ENCODE measurements around the gene ECT2L. TPM values are rescaled to one million over a fixed set of nuclear protein-coding genes. Genes with fewer than 3 reads are reported as not detected.

Gene ECT2L
- total and polyA plus RNA-seq, 9 donors = 0.05 to 6.8 (median 0.17) TPM

GRCh38 chr6:138833816-138834539, 38.1 kb downstream of the ECT2L start:
- DNase-seq = peak; percentile 46 to 76 (median 67)
- 16 to 19% (median 16%) methylated on average over 4 of the region's 4 CpGs for WGBS, 3 donors
- H3K27ac ChIP-seq = no peak overlapping the region
- TF ChIP-seq POLR2A (IDR thresholded peaks at IDR 0.05) (no peak), CTCF (IDR thresholded peaks at IDR 0.05) (no peak), EP300 (IDR thresholded peaks at IDR 0.05) (no peak)
- intact Hi-C loops (cut with DNase I) = no loop called here
- H3K9me3 ChIP-seq = no peaks in the 10 kb centered on the region
- no peaks in the 10 kb centered on the region for H3K36me3 ChIP-seq
- no peaks in the 10 kb centered on the region for H3K27me3 ChIP-seq
- H3K4me3 ChIP-seq = no peak overlapping the region
- no peaks in the 10 kb centered on the region for H3K4me1 ChIP-seq (ENCODE audit: insufficient read depth)

- no peaks in the 10 kb centered on the region for H3K36me3 ChIP-seq
- H3K4me1 ChIP-seq (ENCODE audit: insufficient read depth) = no peaks in the 10 kb centered on the region
- H3K9me3 ChIP-seq = no peaks in the 10 kb centered on the region
- intact Hi-C loops (cut with DNase I) = no loop called here
- H3K27me3 ChIP-seq = no peaks in the 10 kb centered on the region
- 88 to 95% (median 94%) methylated on average over 6 of the region's 6 CpGs for WGBS, 3 donors
- no peak overlapping the region for H3K27ac ChIP-seq
- TF ChIP-seq EP300 (IDR thresholded peaks at IDR 0.05) (no peak), CTCF (IDR thresholded peaks at IDR 0.05) (no peak), POLR2A (IDR thresholded peaks at IDR 0.05) (no peak)
- DNase-seq = no peak
- no peak overlapping the region for H3K4me3 ChIP-seq
These were observed 41.4 kb downstream of the ECT2L start for GRCh38 chr6:138837246-138837645.

GRCh38 chr6:138844192-138844591, 48.3 kb downstream of the ECT2L start:
- TF ChIP-seq CTCF (IDR thresholded peaks at IDR 0.05) (no peak), POLR2A (IDR thresholded peaks at IDR 0.05) (no peak), EP300 (IDR thresholded peaks at IDR 0.05) (no peak)
- no peaks in the 10 kb centered on the region for H3K36me3 ChIP-seq
- H3K27me3 ChIP-seq = no peaks in the 10 kb centered on the region
- no peak overlapping the region for H3K27ac ChIP-seq
- WGBS, 3 donors = 6 to 11% (median 7%) methylated on average over 9 of the region's 9 CpGs
- DNase-seq = peak; percentile 21 to 67 (median 47)
- H3K4me1 ChIP-seq (ENCODE audit: insufficient read depth) = peaks cover 4% of the 10 kb centered on the region
- intact Hi-C loops (cut with DNase I) = no loop called here
- H3K4me3 ChIP-seq = no peak overlapping the region
- H3K9me3 ChIP-seq = no peaks in the 10 kb centered on the region

GRCh38 chr6:138847884-138848283, 52.0 kb downstream of the ECT2L start:
- Histone ChIP-seq H3K27ac (no peak overlapping the region), H3K4me3 (no peak overlapping the region), H3K27me3 (no peaks in the 10 kb centered on the region), H3K4me1 (ENCODE audit: insufficient read depth) (peaks cover 4% of the 10 kb centered on the region), H3K36me3 (no peaks in the 10 kb centered on the region), H3K9me3 (no peaks in the 10 kb centered on the region)
- TF ChIP-seq EP300 (IDR thresholded peaks at IDR 0.05) (no peak), CTCF (IDR thresholded peaks at IDR 0.05) (no peak), POLR2A (IDR thresholded peaks at IDR 0.05) (no peak)
- no peak for DNase-seq
- intact Hi-C loops (cut with DNase I) = no loop called here
- WGBS, 3 donors = 86 to 92% (median 87%) methylated on average over 4 of the region's 4 CpGs

All from ovary (tissue), 9 donors.